ENCODE results near the gene FRMD4A. TPM values are rescaled to one million over a fixed set of nuclear protein-coding genes. Genes with fewer than 3 reads are reported as not detected.

FRMD4A gene
- total RNA-seq, 1 experiment from 2014 or later = 7.1 TPM

- DNase-seq = no peak
- H3K4me1 ChIP-seq (ENCODE audit: insufficient read depth, low read length) = no peaks in the 10 kb centered on the region
- H3K79me2 ChIP-seq (ENCODE audit: low read length) = no peaks in the 10 kb centered on the region
- H3K4me3 ChIP-seq (ENCODE audit: low read length) = no peak overlapping the region
- H3K27ac ChIP-seq (ENCODE audit: low read length) = no peak overlapping the region
- no peak overlapping the region for H2AFZ ChIP-seq (ENCODE audit: low read length)
- no peak for TF ChIP-seq CTCF (conservative IDR thresholded peaks at IDR 0.05; ENCODE audit: low read depth, low read length)
- TF ChIP-seq EZH2 (IDR thresholded peaks at IDR 0.05; ENCODE audit: low read length, unreplicated experiment) = no peak
- no peak for TF ChIP-seq EZH2phosphoT487 (IDR thresholded peaks at IDR 0.05; ENCODE audit: borderline replicate concordance, low read length)
- peak; percentile 22; the same call in 1 of the 2 replicates for ATAC-seq
- H3K4me2 ChIP-seq (ENCODE audit: low read length) = no peak overlapping the region
- no peaks in the 10 kb centered on the region for H4K20me1 ChIP-seq (ENCODE audit: low read length)
- CTCF ChIA-PET = interaction anchor here (0.6 kb wide), 1 partner anchor 96 kb away, joined by 3 read pairs; no protein-coding TSS in a partner anchor
- no peaks in the 10 kb centered on the region for H3F3A ChIP-seq (ENCODE audit: low read length, unreplicated experiment)
- no TSS peak for BruUV-seq (replicated peaks)
- H3K9ac ChIP-seq (ENCODE audit: low read length) = no peak overlapping the region
- intact Hi-C loops (cut with micrococcal nuclease) = no loop called here
- no peaks in the 10 kb centered on the region for H3K9me3 ChIP-seq (ENCODE audit: low read length)
- no peaks in the 10 kb centered on the region for H3K36me3 ChIP-seq (ENCODE audit: low read depth, low read length)
- H3K27me3 ChIP-seq (ENCODE audit: low read length) = no peaks in the 10 kb centered on the region
- POLR2A ChIA-PET (ENCODE audit: unreplicated experiment) = interaction anchor here (0.5 kb wide), 1 partner anchor 24 kb away, joined by 7 read pairs; no protein-coding TSS in a partner anchor
- no peaks in the 10 kb centered on the region for H3K9me2 ChIP-seq (replicated peaks; ENCODE audit: low read length)
Measured at GRCh38 chr10:13681095-13681494, 649.6 kb downstream of the FRMD4A start.

- no peak overlapping the region for H3K4me3 ChIP-seq (ENCODE audit: low read length)
- no TSS peak for BruUV-seq (replicated peaks)
- H3K4me1 ChIP-seq (ENCODE audit: insufficient read depth, low read length) = no peaks in the 10 kb centered on the region
- no peak overlapping the region for H2AFZ ChIP-seq (ENCODE audit: low read length)
- ATAC-seq = no peak
- intact Hi-C loops (cut with micrococcal nuclease) = no loop called here
- no peaks in the 10 kb centered on the region for H3K79me2 ChIP-seq (ENCODE audit: low read length)
- H3K4me2 ChIP-seq (ENCODE audit: low read length) = no peak overlapping the region
- DNase-seq = no peak
- TF ChIP-seq CTCF (conservative IDR thresholded peaks at IDR 0.05; ENCODE audit: low read depth, low read length) = no peak
- no peak for TF ChIP-seq EZH2phosphoT487 (IDR thresholded peaks at IDR 0.05; ENCODE audit: borderline replicate concordance, low read length)
- TF ChIP-seq EZH2 (IDR thresholded peaks at IDR 0.05; ENCODE audit: low read length, unreplicated experiment) = no peak
- H3K36me3 ChIP-seq (ENCODE audit: low read depth, low read length) = no peaks in the 10 kb centered on the region
- no peak overlapping the region for H3K27ac ChIP-seq (ENCODE audit: low read length)
- no peaks in the 10 kb centered on the region for H3K9me2 ChIP-seq (replicated peaks; ENCODE audit: low read length)
- no peak overlapping the region for H3K9ac ChIP-seq (ENCODE audit: low read length)
- ChIA-PET CTCF (no interaction called here), POLR2A (ENCODE audit: unreplicated experiment) (no interaction called here)
- no peaks in the 10 kb centered on the region for H4K20me1 ChIP-seq (ENCODE audit: low read length)
- H3K27me3 ChIP-seq (ENCODE audit: low read length) = no peaks in the 10 kb centered on the region
- no peaks in the 10 kb centered on the region for H3K9me3 ChIP-seq (ENCODE audit: low read length)
- H3F3A ChIP-seq (ENCODE audit: low read length, unreplicated experiment) = no peaks in the 10 kb centered on the region
Measured at GRCh38 chr10:13678101-13678843, 652.5 kb downstream of the FRMD4A start.
